Activated T-helper 9 cell treated with anti-CD3 and anti-CD28 coated beads, Interleukin-2, amount 50 U/mL, for 16 hours (primary cell): ENCODE measurements around the gene CD300LG.
"Not testable (repeated sequence)": the region's sequence is repeated elsewhere in the genome, so short reads cannot be mapped to it uniquely, and the experiment has no call there.

ENCODE experiments used
- DNase-seq: peaks from one replicate; pipeline ENCODE4 v3.0.0-alpha.2; 2020; ENCODE audit warnings: low read depth

Gene CD300LG

DNA sequence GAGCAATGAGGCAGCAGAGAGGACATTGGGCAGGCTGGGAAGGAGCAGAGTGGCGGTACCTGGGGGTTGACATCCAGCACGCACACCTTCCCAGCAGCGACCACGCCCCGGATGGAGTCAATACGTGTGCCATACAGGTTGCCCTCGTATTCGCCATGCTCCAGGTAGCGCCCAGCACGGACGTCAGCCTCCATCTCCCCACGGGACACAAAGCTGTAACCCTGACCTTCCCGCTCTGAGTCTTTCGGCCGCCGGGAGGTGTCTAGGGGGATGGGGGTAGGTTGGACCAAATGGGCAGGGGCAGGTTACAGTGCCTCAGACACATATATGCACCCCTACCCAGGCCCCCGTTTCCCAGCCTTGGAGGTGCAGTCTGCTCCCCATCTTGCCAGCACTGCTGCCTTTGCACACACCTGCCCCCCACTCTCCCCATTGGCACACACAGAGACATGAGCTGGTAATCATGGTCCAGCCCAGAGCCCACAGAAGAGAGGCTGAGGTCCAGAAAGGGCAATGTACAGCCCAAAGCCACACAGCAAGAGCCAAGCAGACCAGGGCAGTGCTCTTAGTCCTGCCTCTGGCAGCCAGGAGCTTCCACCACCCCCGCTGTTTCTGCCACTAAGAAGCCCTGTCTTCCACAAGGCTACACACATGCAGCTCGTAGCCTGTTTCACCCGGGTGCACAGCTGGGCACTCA, 32.9 kb downstream of the CD300LG start:
- DNase-seq, result no peak

DNA sequence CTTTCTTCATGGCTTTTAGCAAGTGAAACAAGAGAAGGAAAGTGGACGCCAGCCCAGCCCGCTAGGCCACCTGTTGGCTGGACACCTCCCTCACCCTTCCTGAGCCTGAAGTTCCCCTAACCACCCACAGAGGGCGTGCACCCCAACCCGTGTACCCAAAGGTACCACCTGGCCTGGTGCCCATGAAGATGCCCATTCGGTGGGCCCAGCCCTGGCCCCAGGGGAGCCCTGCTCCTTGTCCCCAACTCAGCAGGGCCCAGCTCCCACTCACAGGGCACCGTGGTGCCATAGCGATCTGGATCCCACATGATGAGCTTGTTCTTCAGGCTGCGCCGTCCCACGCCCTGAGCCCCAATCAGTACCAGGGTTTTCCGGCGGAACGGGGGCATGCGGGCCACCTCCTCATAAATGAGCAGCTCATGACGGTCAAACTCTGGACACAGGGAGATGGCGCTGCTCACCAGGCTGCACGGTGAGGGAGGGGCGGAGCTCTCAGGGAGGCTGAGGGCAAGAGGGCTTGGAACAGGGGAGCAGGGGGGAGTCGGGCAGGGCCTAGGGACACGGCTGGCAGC, 33.5 kb downstream of the CD300LG start:
- peak; percentile 26 for DNase-seq

DNA sequence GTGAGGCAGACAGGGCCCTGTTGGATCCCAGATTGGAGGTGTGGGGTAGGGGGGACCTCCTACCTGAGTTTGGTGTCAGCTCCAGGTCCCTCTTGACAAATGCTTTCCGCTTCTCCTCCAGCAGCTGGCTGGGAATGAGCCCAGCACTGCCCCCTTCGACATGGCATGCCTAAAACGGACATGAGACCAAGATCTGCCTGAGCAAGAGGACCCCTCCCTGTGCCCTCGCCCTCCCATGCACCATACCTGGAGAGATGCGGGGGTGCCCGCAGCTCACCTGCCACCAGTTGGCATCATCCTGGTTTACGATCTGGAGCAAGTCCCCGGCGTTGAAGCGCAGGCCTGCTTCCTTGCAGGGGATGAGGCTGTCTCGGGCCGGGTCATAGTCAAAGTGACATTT, 34.2 kb downstream of the CD300LG start:
- no peak for DNase-seq

DNA sequence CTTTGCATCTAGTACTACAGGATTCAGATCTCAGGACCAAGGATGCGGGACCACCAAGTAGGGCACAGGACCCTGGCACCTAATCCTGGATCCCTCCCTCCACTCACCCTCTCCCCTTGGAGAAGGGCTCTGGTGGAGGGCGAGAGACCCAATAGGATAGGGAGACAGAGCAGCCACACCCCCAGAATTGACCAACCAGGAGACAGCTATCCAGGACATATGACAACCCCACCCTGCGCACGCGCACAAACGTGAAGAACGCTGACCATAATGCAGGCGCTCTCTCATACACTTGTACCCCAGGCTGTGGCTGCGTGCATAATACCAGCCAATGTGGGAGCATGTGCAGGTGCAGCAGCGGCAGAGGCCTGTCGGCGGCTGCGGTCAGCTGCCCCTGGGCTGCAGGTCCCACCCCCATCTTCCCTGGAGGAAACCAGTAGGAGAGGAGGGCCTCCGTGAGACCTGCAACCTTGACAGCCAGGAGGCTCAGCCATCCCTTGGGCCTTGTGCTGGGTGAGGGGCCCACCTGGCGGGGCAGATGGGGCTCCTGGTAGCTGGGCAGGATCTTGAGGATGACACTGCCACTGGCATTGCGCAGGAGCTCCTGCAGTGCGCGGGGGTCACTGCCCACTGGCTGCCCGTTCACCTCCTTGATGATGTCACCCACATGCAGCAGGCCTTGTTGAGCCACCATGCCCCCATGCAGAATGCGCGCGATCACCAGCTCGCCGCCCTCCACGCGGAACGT, 35.0 kb downstream of the CD300LG start:
- DNase-seq, result no peak

DNA sequence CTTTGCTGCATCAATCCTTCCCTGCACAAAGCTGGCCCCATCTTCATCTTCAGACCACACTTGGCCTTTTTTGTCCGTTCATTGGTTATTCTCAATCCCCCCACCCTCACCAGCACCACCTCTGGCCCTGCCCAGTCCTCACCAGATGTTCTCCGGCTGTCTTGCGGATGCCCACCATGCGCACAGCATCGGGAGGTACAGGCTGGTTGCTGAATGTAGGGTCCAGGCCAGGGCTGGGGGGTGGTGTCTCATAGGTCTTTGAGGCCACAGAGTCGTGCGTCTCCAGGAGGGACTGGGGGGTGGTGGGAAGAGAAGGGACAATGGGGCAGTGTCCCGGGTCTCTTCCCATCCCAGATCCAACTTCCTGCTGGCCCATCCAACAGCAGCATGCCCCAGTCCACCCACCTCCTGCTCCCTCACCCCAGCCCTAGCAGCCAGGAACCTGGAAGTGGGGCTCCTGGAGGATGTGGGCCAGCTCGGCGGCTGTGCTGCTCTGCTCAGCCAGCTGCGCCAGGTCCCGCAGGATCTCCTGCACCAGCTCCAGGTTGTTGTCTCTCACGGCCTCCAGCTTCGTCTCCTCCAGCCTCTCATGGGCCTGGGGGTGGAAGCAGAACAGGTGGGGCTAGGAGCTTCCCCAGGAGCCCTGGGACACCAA, 35.9 kb downstream of the CD300LG start:
- no peak for DNase-seq

DNA sequence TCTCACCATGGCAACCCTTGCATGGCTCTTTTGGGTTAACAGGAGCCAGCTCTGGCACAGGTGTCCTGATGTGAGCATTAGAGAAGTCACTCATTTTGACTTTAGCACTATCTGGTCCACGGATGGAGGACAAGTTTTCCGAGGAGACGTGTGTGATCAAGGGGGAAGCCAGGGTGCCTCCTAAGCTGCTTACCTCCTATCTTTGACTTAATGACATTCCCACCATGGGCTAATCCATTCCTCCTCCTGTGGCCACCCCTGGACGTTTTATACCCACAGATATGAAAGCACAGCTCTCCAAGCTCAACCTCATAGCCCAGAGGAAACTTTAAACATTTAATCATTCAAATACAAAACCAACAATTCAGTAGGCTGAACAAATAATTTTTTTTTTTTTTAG, 41.6 kb downstream of the CD300LG start:
- no peak for DNase-seq

DNA sequence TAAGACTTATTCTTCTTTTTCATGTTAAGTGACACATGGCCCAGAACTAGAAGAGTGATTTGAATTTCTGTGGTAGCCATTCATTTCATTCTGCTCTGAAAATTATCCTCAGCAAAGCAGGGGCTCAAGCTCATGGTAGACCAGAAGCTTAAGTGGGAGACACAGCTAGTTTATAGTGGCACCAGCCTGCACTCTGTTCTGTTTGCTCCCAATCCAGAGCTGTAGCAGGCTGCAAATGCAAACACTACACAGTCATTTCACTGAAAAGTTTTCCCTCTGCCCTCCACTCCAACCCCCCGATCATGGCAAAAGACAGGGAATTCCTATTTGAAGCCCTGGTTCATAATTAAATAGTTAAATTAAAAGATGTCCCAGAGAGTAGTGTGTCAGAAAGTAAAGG, 43.3 kb downstream of the CD300LG start:
- no peak for DNase-seq

DNA sequence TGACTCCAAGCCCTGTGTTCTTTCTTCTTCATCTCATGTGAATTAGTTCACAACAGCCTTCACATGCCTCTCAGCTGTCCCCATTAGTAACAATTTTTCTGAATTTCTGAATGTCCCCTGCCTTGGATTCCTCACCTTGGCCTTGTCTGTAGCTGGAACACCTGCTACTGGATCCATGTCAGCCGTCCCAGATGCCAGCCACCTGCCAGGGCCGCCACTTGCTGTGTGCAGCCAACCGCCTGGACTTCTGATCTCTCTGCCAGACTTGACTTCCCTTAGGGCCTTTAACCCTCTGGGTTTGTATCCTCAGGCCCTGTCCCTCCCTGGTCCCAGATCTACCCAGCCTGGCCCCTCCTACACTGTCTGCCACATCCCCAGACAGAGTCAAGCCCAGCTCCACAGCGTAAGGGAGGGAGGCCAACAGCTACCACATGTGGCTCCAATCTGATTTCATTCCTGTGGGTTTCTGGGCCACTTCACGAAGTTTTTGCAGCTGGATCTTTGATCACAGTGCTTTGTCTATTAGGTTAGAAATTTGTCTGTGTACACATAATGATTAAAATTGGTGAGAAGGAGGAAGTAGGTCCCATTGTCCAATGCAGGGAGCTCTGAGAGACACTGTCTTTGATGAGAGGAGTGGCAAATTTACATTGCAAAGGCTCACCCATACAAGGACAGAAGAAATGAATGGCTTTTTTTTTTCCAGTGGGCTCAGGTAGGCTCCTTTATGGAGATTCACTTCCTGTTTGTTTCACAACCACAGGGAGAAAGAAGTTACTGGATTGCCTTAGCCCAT, 45.1 kb downstream of the CD300LG start:
- no peak for DNase-seq

DNA sequence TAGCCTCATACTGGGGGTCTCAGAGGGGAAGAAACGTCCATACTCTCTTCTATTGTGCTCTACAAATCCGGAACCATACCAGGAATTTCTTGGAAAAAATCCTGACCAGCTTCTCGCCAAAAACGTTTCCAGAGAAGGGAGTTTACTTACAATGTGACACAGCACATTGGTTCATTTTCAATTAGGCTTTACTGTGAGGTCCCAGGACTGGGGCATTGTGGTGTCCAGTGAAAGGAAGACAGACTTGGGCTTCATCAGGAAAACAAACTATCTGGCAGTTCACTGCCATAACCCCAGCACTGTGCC, 45.6 kb downstream of the CD300LG start:
- no peak for DNase-seq

DNA sequence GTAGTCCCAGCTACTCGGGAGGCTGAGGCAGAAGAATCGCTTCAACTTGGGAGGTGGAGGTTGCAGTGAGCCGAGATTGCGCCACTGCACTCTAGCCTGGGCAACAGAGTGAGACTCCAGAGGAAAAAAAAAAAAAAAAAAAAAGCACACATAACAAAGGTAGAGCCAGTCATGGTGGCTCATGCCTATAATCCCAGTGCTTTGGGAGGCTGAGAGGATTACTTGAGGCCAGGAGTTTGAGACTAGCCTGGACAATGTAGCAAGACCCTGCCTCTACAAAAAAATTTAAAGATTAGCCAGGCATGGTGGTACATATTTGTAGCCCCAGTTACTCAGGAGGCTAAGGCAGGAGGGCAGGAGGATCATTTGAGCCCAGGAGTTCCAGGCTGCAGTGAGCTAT, 47.5 kb downstream of the CD300LG start:
- DNase-seq, result not testable (repeated sequence)

DNA sequence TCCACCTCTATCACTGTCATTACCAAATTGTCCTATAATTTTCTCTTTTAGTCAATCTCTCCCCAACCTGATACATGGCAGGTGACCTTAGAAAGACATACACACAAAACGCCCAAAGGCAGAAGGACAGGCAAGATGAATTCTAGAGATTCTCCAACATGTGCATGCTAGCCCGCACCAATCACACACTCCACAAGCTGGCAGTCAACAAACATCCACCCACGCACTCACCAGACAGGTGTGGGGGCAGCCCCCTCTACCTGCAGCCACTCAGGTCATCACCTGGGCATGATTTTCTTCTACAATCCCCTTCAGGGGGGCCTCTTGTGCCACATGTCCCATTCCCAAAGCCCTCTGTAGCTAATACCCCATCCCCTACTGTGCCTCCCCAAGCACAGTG, 50.9 kb downstream of the CD300LG start:
- no peak for DNase-seq

DNA sequence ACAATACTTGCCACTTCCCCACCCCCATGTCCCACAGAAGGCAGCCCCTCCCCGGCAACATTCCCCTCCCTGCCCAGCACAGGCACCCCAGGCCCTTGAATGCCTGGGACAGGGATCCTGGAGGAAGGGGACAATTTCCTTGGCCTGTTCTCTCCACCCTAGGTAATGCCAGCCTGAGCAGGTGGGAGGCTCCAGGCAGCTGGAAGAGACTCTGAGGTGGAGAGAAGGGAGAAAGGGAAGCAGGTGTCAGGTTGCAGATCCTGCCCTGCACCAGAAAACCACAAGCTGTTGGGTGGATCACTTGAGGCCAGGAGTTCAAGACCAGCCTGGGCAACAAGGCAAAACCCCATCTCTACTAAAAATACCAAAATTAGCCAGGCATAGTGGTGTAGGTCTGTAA, 51.5 kb downstream of the CD300LG start:
- DNase-seq, result no peak

DNA sequence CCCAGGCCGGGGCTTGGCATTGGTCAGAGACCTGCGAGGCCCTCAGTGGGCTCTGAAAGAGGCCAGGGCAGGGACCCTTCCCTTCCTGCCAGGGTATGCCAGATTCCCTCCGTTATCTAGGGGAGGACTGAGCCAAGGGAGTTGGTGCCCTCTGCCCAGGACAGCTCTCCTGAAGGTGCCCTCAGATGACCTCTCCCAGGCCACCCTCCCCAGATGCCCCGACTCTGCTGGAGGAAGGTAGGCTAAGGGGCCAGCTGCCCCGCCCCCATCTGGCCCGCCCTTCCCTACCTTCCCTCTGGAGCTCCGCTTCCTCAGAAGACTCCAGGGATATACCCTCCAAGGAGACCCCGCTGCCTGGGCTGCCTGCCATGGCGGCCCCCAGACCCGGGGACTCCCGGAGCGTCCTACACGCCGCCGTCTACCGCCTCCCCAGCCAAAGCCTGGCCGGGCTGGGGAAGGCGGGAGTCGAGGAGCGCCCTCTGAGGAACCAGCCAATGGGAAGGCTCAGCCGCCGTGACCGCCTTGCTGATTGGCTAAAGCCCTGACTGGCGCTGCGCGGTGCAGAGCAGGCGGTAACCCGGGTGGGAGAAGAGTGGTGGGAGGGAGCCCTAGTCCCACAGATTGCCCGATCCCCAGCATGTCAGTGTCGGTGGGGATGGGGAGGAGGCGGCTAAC, 53.3 kb downstream of the CD300LG start:
- peak; percentile 68 for DNase-seq

DNA sequence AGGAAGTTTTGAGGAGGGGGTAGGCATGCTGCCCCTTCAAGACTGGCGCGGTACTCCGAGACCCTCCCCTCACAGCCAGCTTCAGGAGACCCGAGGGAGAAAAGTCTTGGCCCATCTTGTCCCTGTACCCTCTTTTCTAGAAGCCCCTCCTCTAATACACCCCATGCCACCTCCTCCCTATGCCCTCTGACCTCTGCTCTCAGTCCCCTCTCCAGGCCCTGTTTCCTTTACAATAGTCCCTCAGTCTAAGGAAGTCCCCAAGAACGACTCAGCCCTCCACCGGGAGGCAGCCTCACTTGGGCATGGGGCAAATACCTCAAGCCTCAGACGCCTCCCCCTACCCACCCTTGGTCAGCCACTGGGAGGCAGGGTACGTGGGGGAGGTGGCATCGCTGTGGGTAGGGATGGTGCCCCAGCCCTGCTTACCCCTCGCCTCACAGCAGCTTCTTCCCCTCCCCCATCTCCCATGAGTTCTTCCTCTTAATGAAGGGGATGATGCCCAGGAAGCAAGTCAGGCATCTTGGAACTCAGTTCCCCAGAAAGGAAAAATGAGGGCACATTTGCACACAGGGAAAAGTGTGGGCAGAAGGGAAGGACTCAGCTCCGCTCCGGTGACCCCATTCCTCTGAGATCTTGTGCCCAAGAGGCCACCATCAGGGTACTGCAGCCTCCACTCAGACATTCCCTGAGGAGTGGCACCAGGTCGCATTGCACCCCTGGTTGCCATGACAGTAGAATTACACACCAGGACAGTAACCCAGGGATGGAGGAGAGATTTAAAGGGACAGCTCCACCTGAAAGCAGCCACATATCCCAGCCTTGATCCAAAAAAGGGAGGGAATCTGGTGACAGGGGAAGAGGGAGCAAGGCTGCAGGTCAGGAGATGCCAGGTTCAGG, 54.1 kb downstream of the CD300LG start:
- DNase-seq, result no peak

DNA sequence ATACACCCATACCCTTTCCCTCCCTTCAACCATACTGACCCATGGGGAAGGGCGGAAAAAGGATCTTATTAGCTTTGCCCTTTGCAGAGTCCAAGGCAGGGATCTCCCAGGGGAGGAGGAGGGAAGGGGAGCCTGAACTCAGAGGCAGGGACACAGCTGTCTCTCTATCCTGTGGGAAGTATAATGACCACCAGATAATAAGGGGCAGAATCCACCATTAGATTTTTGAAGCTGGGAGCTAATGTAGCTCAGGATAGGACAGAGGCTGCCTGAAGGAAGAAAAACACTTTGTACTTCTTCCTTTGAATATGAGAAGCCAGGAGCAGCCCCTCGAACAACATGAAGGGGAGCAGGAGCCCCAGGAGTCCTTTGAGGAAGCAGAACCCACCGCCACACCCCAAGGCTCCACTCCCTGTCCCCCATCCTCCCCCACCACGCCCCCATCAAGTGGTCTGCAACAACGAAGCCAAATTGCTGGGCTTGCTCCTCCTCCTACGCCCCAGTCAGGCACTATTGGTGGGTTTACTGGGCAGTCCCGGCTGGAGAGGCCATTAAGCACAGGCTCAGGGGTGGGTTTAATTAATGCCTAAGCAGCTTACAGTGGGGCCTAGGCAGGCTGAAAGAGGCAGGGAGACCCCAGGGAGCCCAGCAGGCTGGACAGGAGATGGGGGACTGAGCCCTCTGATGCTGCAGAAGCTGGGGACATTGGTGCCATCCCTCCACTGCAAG, 55.0 kb downstream of the CD300LG start:
- DNase-seq, result no peak

DNA sequence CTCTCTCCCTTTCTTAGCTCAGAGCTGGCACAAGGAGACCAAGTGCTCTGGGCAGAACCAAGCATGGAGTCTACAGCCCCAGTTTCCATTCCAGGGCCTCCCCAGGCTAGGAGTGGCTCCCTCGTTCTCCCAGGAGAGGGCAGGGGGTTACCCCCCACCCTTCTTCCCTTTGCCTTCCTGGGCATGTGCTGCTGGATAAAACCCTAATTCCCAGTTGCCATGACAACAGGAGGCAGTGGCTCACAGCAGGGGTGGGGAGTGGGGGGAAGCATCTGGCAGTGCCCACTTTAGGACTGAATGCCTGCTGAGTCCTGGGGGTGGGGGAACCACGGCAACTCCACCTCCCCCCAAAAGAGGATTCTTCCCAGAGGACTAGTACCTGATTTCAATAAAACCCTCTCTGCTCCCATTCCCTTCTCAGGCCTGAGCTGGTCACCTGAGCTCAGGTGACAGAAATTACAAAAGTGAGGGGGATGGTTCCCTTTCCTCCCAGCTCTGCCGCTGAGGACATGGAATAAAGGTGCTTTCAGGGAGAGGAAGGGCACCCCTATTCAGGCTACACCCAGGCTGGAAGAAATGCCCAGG, 58.5 kb downstream of the CD300LG start:
- no peak for DNase-seq

DNA sequence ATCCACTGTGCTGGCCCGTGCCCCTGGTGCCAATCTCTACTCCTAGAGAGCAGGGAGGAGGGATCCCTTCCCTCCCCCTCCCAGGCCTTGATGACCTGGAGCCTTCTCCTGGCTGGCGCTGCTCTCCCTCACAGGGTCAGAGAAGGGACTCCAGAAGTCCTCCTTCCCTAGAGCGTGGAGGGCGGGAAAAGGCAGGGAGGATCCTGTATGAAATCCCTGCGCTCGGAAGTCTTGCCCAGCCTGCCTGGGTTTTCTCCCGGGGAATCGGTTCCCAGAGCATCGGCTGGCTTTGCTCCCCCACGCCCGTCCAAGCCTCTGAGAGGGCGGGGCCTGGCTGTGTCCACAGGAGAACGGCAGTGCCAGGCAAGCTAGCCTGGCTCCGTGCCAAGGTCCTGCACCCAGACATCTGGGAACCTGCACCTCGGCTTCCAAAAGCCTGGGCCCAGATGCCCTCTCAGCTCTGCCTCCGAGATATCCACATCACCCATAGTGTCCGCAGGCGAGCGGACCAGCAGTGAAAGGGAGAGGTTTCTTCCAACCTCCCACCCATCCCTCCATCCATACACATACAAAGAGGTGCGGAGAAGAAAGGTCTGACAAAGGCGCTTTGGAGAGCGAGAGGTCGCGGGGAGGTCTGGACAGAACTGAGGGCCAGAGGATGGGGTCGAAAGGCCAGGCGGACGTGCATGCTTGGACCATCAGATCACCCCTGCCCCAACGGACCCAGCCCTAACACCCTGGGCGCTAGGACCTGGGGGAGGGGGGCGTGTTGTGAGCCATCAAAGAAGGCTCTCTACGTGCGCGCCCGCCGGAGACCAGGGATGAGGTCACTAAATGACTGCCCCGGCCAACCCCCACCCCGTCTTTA, 59.2 kb downstream of the CD300LG start:
- DNase-seq, result no peak

DNA sequence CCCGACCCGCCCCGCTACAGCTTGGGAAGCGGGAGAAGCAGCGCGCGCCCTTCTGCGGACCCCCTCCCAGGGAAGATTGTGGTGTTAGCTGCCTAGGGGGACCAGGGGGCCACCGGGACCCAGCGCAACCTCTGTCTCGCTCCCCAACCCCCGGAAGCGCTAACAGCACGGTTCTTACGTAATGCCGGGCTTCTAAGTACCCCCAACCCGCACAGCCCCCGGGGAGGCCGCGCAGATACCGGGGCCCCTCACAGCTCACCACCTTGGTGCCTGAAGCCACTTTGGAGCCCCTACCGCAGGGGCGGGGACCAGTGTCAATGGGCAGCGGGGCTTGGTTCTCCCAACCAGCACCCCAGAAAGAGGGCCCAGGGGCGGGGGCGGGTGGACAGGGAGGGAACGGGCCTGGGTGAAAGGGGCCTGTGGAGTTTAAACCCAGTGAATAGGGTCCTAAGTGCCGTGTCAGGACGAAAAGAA, 60.0 kb downstream of the CD300LG start:
- no peak for DNase-seq
